ENCODE data around the gene NDFIP2.
"Not testable (repeated sequence)": the region's sequence is repeated elsewhere in the genome, so short reads cannot be mapped to it uniquely, and the experiment has no call there.

The NDFIP2 gene

DNA sequence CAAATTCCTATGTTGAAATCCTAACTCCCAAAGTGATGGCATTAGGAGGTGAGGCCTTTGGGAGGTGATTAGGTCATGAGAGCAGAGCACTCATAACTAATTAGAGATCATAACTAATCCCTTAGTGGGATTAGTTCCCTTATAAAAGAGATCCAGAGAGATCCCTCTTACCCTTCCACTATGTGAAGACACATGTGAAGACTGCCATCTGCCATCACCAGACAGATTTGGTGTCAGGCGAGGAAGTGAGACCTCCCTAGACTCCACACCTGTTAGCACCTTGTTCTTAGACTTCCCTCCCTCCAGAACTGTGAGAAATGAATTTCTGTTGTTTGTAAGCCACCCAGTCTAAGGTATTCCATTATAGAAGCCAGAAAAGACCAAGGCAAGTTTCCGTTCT is 112.2 kb downstream of the NDFIP2 start:
- no peak overlapping the region for H3K27ac ChIP-seq
- TF ChIP-seq, protein P1, sequence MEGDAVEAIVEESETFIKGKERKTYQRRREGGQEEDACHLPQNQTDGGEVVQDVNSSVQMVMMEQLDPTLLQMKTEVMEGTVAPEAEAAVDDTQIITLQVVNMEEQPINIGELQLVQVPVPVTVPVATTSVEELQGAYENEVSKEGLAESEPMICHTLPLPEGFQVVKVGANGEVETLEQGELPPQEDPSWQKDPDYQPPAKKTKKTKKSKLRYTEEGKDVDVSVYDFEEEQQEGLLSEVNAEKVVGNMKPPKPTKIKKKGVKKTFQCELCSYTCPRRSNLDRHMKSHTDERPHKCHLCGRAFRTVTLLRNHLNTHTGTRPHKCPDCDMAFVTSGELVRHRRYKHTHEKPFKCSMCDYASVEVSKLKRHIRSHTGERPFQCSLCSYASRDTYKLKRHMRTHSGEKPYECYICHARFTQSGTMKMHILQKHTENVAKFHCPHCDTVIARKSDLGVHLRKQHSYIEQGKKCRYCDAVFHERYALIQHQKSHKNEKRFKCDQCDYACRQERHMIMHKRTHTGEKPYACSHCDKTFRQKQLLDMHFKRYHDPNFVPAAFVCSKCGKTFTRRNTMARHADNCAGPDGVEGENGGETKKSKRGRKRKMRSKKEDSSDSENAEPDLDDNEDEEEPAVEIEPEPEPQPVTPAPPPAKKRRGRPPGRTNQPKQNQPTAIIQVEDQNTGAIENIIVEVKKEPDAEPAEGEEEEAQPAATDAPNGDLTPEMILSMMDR (conservative IDR thresholded peaks at IDR 0.05; ENCODE audit: low read depth): no peak
- POLR2A ChIA-PET (ENCODE audit: low non-redundant PET): no interaction called here
- CTCF ChIA-PET: no interaction called here
- DNase-seq (ENCODE audit: low spot score): no peak

DNA sequence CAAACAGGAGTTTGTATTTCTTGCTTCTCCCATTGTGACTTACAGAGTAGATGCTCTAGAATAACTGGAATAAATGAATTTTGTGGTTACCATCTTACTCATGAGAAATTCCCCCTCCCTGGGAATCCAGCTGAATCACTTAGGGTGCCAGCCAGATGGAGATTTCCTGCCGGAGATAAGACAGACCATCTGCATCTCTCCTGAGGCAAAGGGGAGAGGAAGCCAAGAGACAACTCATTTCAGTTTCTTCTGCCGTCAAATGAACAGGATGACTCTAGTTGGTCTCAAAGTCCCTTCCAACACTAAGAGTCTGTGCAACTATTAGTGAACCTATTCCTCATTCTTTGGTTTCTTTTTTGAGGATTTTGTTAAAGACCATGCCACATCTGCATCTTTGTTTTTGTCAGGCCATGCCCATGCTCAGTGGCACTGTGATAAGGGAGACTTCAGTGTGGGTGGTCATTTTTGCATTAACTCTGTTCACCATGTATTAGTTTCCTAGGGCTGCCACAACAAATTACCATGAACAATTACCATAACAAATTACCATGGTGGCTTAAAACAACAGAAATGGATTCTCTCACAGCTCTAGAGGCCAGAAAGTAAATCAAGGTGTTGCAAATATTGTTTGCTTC is 112.8 kb downstream of the NDFIP2 start:
- POLR2A ChIA-PET (ENCODE audit: low non-redundant PET): no interaction called here
- DNase-seq (ENCODE audit: low spot score): peak; percentile 30
- TF ChIP-seq, protein P1 (conservative IDR thresholded peaks at IDR 0.05; ENCODE audit: low read depth): no peak
- no peak overlapping the region for H3K27ac ChIP-seq
- CTCF ChIA-PET: no interaction called here

GRCh38 chr13:79600146-79600545 is 119.2 kb downstream of the NDFIP2 start:
- H3K27ac ChIP-seq; POLR2A ChIA-PET (ENCODE audit: low non-redundant PET); CTCF ChIA-PET; DNase-seq (ENCODE audit: low spot score): not testable (repeated sequence)

DNA sequence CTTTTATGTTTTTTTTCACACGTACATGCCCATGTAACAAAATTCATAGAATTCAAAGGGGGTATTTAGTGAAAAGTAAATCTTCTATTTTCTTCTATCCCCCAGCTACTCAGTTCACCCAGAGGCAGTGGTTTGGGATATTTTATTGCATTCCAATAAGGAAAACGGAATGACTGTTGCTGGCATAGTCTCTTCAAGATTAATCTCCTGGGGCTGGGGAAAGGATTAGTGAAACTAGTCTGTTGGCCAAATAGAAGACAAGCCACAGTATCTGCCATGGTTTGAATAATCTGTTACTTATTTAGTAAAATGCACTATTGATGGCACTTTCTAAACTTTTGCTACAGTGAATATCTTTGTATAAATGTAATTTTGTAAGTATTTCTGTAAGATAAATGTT is 122.0 kb downstream of the NDFIP2 start:
- TF ChIP-seq, protein P1 (conservative IDR thresholded peaks at IDR 0.05; ENCODE audit: low read depth): no peak
- CTCF ChIA-PET: no interaction called here
- H3K27ac ChIP-seq: no peak overlapping the region
- POLR2A ChIA-PET (ENCODE audit: low non-redundant PET): no interaction called here
- no peak for DNase-seq (ENCODE audit: low spot score)

GRCh38 chr13:79604752-79605151 is 123.8 kb downstream of the NDFIP2 start:
- ChIA-PET POLR2A (ENCODE audit: low non-redundant PET) (no interaction called here), CTCF (no interaction called here)
- TF ChIP-seq, protein P1 (conservative IDR thresholded peaks at IDR 0.05; ENCODE audit: low read depth): no peak
- peak; percentile 43 for DNase-seq (ENCODE audit: low spot score)
- H3K27ac ChIP-seq: no peak overlapping the region

Data from RWPE1 (cell line).